GM12872 (cell line): ENCODE results near the gene ZMYND10.
A peak's percentile ranks its signal among the peaks of the same experiment; 100 is the strongest.

Source experiments
- CTCF ChIP-seq: IDR thresholded peaks from 3 replicates; pipeline ENCODE4 v1.5.1; 2011; ENCODE audit warnings: low read depth, mild to moderate bottlenecking, low read length, moderate library complexity; ENCODE audit not compliant: insufficient read depth

Gene ZMYND10

DNA sequence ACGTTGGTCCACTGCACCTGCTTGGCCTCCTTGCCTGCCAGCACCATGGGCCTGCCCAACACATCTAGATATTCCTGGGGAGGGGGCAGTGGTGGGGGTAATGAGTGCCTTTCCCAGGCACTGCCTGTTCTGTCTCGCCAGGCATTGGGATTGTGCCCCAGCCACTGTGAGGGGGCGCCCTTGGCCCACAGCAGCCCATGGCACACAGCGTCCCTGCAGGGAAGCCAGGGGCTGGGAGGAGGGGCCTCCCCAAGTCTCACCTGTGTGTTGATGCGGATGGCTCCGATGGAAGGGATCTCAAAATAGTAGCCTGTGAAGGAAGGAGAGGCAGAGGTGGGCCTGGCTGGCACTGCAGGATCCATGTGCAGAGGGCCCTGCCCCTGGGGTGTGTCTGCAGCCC is 32.5 kb upstream of the ZMYND10 start:
- TF ChIP-seq CTCF, result no peak

GRCh38 chr3:50375258-50375931 is 29.9 kb upstream of the ZMYND10 start:
- peak; percentile 15; the same call in 1 of the 3 replicates for TF ChIP-seq CTCF

DNA sequence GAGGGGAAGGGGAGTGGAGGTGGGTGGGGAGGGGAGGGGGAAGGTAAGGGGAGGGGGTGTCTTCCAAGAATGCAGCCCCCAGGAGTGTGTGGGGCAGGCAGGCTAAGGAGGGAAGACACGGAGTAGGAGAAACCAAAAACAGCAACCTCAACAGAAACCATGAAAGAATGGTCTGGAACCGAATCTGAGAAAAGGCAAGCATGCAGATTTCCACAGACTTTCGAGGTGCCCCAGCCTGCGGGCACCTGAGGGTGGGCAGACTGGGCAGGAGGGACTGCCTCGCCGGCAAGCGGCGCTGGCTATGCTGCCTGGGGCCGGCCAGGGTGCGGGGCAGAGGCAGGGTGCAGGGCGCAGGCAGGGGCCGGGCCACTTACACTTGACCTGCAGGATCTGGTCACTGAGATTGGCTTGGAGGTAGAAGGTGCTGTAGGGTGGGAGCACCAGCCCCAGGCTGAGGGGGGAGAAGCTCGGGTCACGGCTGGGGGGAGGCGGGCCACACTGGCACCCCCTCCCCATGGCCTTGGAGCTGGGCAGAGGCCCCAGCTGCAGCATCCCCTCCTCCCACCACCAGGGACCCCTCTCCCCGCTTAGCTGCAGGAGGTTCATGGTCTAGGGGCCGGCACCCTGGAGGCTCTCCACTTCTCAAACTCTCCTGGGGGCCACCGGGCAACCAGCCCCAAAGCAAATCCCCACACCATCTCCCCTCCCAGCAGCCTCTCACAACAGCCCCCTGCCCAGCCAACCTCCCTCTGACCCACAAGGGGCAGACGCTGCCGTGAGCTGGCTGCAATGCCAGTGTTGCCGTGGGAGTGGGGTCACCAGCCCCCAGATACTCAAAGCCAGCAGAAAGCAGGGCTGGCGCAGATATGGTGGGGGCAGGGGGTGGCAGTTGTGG is 29.1 kb upstream of the ZMYND10 start:
- no peak for TF ChIP-seq CTCF

DNA sequence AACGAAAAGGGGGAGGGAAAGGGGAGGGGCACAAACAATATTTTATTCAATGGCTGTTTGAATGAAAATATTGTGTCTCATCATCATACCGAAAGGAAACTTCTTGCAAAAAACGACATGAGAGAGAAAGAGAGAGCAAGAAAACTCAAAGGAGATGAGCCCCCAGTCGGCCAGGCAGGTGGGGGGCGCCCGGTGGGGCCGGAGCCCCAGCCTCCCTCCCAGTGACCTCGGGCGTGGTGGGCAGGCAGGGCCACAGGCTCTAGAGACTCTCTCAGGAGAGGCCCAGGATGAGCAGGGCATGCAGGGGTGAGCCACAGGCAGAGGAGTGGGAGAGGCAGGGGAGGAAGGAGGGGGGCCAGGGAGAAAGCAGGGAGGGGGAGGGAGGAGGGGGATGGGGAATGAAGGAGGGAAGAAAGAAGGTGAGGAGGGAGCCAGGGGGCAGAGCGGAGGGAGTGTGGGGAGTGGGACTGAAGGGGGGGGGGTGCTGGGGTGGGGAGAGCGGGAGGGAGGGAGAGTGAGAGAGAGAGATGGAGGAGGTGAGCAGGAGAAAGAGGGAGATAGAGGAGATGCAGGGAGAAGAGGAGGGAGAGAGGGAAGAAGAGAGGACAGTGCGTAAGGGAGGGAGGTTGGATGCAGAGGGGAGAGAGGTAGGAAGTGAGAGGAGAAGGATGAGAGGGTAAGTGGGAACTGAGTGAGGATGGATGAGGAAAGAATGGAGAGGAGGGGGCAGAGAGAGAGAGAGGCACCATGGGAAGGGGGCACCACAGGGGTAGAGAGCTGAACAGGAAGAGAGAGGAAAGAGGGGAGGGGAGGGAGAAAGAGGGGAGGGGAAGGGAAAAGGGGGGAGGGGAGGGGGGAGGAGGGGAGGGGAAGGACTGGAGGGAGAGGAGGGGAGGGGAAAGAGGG is 27.9 kb upstream of the ZMYND10 start:
- TF ChIP-seq CTCF, result no peak

DNA sequence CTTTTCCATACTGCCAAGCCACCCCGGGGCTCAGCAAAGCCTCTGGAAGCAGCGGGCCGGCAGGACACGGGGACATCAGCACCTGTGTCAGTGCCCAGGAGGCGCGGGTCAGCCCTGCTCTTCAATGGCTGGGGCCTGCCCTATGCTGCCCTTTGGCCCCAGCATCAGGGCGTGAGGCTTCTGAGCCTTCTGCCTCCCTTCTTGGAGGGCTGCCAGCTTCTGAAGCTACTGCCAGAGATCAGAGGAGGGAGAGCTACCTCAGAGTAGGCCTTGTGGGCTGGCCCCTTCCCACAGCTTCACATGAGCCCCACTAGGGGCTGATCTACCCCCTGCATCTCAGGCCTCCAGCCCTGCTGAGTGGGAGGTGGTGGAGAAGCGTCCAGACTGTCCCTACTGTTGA is 26.8 kb upstream of the ZMYND10 start:
- no peak for TF ChIP-seq CTCF

DNA sequence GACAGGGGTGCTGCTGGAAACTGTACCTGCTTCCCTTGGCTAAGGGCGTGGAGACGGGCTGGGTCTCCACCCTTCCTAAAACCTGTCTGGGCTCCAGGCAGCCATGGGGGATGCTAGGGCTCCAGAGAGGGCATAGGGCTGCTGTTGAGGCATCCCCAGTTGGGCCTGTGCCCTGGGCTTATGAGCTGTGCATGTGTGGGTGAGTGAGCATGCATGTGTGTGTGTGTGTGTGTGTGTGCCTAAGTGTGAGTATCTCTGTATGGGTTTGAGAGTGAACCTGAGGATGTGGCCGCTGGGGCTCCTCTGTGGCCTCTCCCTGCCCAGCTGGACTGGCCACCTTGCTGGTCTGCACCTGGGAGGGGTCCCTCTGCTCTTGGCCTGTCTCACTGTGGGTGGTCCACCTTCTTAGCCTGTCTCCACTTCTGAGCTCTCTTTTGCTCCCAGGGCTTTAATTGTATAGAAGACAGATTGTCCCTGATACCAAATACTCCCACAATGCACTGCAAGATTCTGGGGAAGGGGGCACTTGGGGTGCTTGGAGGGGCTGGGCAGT is 25.7 kb upstream of the ZMYND10 start:
- no peak for TF ChIP-seq CTCF
